Fibroblast of mammary gland (primary cell): ENCODE data around the gene UBE4A.

Source experiments
- DNase-seq: peaks from one replicate; pipeline ENCODE4 v3.0.0-alpha.2; 2010; ENCODE audit warnings: low read depth
- H3K4me3 ChIP-seq: 2 replicates; pipeline ENCODE4 v1.5.1; 2011; ENCODE audit warnings: low read depth, mild to moderate bottlenecking, low read length, moderate library complexity; ENCODE audit not compliant: control insufficient read depth
- TF ChIP-seq, protein P1 (sequence below): conservative IDR thresholded peaks from 2 replicates; pipeline ENCODE4 v1.5.1; 2011; ENCODE audit warnings: low read depth, low read length, inconsistent platforms; ENCODE audit not compliant: control insufficient read depth, insufficient read depth

UBE4A gene

DNA sequence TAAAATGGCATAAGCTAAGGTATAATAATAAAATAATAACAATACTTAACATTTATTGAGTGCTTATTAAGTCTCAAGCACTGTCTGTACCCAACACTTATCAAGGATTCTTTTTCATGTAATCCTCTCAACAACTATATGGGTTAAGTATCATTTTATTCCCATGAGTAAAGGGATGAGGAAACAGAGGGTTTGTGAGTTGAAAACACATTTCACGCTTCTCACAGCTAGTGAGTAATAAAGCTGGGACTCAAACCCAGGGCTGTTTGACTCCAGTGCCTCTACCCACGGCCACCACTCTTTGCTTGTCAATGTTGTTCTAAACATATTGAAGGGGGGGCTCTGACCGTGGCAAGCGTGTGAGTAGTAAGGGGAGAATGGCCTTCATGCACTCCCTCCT is 46.2 kb upstream of the UBE4A start:
- DNase-seq = peak; percentile 53
- no peak overlapping the region for H3K4me3 ChIP-seq
- TF ChIP-seq, protein P1, sequence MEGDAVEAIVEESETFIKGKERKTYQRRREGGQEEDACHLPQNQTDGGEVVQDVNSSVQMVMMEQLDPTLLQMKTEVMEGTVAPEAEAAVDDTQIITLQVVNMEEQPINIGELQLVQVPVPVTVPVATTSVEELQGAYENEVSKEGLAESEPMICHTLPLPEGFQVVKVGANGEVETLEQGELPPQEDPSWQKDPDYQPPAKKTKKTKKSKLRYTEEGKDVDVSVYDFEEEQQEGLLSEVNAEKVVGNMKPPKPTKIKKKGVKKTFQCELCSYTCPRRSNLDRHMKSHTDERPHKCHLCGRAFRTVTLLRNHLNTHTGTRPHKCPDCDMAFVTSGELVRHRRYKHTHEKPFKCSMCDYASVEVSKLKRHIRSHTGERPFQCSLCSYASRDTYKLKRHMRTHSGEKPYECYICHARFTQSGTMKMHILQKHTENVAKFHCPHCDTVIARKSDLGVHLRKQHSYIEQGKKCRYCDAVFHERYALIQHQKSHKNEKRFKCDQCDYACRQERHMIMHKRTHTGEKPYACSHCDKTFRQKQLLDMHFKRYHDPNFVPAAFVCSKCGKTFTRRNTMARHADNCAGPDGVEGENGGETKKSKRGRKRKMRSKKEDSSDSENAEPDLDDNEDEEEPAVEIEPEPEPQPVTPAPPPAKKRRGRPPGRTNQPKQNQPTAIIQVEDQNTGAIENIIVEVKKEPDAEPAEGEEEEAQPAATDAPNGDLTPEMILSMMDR = no peak

DNA sequence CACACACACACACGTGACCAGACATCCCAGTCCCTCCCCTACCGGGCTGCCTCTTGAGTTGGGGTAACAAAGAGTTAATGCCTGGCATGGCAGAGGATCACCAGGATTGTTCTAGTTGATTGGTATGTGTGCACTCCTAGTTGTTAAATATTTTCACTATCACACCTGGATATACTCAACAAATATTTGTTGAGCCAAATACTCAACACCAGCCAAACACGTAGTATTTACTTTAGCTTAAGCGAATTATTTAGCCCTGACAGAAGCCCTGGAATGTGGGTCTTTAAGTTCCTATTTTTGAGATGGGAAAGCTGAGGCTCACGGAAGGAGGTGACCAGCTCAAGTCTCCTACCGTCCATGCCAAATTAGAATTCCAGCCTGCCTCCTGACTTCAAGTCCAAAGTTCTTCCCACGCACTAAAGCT is 44.4 kb upstream of the UBE4A start:
- DNase-seq = no peak
- TF ChIP-seq, protein P1 = no peak
- H3K4me3 ChIP-seq = no peak overlapping the region

DNA sequence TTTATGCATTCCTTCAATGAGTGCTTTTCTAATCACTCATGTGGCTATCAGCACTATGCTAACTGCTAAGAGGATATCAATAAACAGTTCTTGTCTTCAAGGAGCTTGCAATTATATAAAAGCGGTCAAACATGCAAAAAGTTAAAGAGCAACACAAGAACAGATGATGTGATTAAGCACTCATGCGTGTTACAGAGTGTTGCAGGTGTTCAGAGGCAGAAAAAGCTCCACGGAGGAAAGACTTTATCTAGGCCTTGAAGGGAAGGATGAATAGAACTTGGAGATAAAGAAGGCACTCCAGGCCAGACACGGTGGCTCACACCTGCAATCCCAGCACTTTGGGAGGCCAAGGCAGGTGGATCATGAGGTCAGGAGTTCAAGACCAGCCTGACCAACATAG is 41.3 kb upstream of the UBE4A start:
- TF ChIP-seq, protein P1 = no peak
- no peak for DNase-seq
- H3K4me3 ChIP-seq = no peak overlapping the region

DNA sequence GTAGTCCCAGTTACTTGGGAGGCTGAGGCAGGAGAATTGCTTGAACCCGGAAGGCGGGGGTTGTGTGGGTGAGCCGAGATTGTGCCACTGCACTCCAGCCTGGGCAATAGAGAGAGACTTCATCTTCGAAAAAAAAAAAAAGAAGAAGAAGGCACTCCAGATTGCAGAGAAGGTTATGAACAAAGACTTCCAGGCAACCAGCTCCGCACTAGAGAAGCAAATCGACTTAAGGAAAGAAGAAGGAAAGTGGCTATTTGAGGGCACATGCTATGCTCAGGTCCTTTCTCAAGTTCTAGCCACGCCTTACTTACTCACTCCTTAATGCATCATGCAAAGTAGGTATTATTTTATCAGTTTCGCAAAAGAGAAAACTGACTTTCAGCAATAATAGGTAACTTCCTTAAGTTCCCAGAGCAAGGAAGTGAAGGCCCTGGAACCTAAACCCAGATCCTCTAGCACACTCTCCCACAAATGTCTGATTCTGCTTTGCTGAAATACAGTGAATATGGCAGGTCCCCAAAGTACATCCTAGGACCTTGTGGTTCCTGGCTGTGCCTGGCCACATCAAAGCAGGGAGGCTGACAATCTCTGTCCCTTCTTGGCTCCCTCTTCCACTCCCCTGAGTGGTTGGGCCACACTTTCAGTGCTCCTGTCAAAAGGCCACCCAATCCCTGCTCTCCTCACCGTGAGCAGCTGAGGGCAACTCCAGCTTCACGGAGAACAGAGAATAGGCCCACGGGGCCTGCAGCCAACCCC is 40.6 kb upstream of the UBE4A start:
- TF ChIP-seq, protein P1 = no peak
- no peak overlapping the region for H3K4me3 ChIP-seq
- no peak for DNase-seq

DNA sequence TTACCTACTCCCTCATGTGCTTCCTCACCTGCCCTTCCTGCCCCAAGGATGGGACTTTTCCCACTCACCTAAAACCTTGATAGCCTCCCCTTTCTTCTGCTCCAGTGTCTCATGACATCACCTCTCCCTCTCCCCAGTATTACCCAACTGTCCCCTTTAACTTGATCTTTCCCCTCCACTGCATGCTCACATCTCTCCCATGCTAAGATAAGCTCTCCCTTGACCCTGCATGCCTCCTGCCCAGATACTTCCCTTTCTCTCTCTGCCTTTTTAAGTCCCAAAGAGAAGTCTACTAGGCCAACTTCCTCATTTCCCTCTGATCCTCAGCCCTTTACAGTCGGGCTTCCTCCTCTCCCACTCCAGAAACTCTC is 40.1 kb upstream of the UBE4A start:
- TF ChIP-seq, protein P1 = no peak
- H3K4me3 ChIP-seq = no peak overlapping the region
- DNase-seq = no peak

DNA sequence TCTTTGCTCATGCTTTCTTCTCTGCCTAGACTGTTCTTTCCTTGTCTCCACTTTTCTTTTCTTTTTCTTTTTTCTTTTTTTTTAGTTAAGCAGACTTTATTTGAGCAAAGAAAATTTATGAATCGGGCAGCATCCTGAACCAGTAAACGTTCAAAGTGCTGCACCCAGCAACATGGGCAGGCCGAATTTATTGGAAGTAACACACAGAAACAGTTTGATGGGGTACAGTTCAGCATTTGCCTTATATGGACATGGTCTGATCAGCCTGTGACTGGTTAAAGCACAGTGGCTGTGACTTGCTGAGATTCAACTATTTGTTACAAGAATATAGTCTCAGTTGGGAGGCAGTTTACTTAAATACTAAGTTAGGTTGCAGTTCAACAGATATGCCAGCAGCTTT is 38.9 kb upstream of the UBE4A start:
- H3K4me3 ChIP-seq = no peak overlapping the region
- TF ChIP-seq, protein P1 = no peak
- no peak for DNase-seq
